ENCODE results near the gene IL31RA. TPM values are rescaled to one million over a fixed set of nuclear protein-coding genes. Genes with fewer than 3 reads are reported as not detected.

The IL31RA gene
- total RNA-seq, 4 donors from 2014 or later: 0.30 to 3.1 (median 1.3) TPM

DNA sequence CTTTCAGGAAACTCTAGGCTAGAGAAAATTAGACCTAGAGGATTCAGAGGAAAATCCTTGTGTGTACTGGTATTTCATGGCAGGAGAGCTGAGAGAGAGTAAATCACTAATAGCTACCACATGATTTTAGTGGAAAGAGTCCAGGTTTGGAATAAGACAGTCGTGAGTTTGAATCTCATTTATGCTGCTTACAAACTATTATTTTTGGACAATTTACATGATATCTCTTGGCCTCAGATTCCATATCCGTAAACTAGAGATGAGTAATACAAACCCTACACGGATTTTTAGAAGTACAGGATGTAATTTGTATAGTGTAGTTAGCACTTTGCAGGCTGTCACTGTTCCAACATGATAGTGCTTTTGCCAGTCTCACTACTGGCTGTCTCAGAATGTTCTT lies 2.7 kb downstream of the IL31RA start:
- 9 to 18% methylated on average over 3 of the region's 3 CpGs for WGBS, 2 donors
- no peak for DNase-seq (ENCODE audit: low spot score in 2 of 2)
- no peak overlapping the region for H3K4me3 ChIP-seq (ENCODE audit: low read depth, poor library complexity, severe bottlenecking)
- TF ChIP-seq, protein P1, sequence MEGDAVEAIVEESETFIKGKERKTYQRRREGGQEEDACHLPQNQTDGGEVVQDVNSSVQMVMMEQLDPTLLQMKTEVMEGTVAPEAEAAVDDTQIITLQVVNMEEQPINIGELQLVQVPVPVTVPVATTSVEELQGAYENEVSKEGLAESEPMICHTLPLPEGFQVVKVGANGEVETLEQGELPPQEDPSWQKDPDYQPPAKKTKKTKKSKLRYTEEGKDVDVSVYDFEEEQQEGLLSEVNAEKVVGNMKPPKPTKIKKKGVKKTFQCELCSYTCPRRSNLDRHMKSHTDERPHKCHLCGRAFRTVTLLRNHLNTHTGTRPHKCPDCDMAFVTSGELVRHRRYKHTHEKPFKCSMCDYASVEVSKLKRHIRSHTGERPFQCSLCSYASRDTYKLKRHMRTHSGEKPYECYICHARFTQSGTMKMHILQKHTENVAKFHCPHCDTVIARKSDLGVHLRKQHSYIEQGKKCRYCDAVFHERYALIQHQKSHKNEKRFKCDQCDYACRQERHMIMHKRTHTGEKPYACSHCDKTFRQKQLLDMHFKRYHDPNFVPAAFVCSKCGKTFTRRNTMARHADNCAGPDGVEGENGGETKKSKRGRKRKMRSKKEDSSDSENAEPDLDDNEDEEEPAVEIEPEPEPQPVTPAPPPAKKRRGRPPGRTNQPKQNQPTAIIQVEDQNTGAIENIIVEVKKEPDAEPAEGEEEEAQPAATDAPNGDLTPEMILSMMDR (IDR thresholded peaks at IDR 0.05): no peak
- TF ChIP-seq POLR2A (IDR thresholded peaks at IDR 0.05): no peak
- intact Hi-C loops (cut with DNase I; ENCODE audit: low total_unique reads): no loop called here

DNA sequence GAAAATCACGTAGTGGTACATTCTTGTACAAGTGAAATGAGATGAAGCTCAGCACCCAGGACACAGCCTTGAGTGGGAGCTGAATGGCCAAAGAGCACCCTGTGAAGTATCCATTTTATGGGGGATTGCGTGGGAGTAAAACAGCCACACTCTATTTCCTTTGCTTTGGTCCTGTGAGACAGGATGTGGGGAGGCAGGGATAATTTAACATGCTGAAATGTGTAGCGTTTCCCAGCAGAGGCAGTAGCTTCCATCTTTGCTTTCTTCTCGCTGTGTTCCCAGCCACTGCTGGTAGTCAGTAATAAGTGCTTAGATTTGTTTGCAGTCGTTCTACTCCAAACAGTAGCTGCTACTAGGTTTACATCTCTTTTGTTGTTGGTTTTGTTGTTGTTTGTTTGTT lies 4.4 kb downstream of the IL31RA start:
- no peak overlapping the region for H3K4me3 ChIP-seq (ENCODE audit: low read depth, poor library complexity, severe bottlenecking)
- TF ChIP-seq, protein P1 (IDR thresholded peaks at IDR 0.05): no peak
- TF ChIP-seq POLR2A (IDR thresholded peaks at IDR 0.05): no peak
- DNase-seq (ENCODE audit: low spot score in 2 of 2): no peak
- intact Hi-C loops (cut with DNase I; ENCODE audit: low total_unique reads): no loop called here
- 77 to 79% methylated on average over 5 of the region's 5 CpGs for WGBS, 2 donors

DNA sequence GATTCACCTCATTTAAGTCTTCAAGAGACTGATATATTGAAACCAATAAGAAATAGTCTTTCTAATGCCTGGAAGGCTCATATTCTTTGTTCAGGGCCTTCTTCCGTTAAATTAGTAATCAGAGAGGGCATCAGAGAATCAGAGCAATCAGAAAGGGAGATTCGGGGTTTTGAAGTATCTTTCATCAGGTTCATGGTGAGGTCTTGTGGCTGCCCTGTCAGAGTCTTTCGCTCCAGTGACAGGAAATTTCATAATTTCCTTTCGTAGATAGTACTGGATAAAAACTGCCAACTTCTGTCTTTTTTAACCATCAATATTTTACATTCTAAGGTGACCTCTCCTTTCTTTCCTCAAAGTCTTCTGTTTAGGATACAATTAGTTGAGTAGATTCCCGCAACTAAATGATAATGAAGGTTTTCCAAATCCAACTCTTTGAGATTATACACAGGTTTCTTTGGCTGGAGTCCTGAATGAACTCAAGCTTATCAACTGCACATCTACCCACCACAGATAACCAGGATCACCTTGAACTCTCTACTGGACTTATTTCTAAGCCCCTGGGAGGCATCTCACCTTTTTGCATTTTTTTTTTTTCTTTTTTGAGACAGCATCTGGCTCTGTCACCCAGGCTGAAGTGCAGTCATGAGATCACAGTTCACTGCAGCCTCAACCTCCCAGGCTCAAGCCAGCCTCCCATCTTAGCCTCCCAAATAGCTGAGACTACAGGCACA lies 5.5 kb downstream of the IL31RA start:
- DNase-seq (ENCODE audit: low spot score in 2 of 2): no peak
- H3K4me3 ChIP-seq (ENCODE audit: low read depth, poor library complexity, severe bottlenecking): no peak overlapping the region
- intact Hi-C loops (cut with DNase I; ENCODE audit: low total_unique reads): no loop called here
- 77 to 87% methylated on average over 5 of the region's 5 CpGs for WGBS, 2 donors
- TF ChIP-seq, protein P1 (IDR thresholded peaks at IDR 0.05): no peak
- no peak for TF ChIP-seq POLR2A (IDR thresholded peaks at IDR 0.05)

DNA sequence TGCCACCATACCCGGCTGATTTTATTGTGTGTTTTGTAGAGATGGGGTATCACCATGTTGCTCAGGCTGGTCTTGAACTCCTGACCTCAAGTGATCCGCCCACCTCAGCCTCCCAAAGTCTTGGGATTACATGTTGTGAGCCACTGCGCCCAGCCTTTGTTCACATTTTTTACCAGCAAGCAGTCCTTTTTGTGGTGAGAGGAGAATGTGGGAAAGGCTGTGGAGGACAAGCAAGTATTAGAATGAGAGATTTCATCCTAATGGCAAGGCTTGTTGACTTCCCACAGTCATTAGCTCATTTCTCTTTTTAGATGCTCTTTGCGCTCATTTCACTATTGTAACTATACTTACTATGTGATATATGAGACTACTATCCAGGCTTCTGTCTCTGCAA lies 6.1 kb downstream of the IL31RA start:
- intact Hi-C loops (cut with DNase I; ENCODE audit: low total_unique reads): no loop called here
- 91 to 92% methylated on average over 4 of the region's 4 CpGs for WGBS, 2 donors
- no peak for DNase-seq (ENCODE audit: low spot score in 2 of 2)
- no peak for TF ChIP-seq POLR2A (IDR thresholded peaks at IDR 0.05)
- TF ChIP-seq, protein P1 (IDR thresholded peaks at IDR 0.05): no peak
- no peak overlapping the region for H3K4me3 ChIP-seq (ENCODE audit: low read depth, poor library complexity, severe bottlenecking)

DNA sequence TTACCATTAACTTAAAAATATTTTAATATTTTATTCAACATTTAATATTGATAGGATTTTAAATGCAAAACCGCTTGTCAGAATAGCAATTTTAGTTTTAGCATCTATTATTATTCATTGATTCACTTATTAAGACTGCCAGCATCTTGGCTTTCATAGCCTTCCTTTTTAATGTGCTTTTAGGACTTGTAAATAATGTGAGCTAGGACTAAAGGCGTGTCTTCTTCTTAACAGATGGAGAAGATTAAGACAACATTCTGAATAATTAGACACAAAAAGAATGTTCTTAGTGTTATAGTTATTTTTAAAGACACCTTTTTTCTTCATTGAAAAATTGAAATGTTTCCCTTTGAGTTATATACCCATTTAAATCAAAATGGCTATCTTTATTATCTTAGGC lies 6.9 kb downstream of the IL31RA start:
- DNase-seq (ENCODE audit: low spot score in 2 of 2): no peak
- TF ChIP-seq, protein P1 (IDR thresholded peaks at IDR 0.05): no peak
- TF ChIP-seq POLR2A (IDR thresholded peaks at IDR 0.05): no peak
- 41 to 48% methylated on average over 2 of the region's 2 CpGs for WGBS, 2 donors
- no peak overlapping the region for H3K4me3 ChIP-seq (ENCODE audit: low read depth, poor library complexity, severe bottlenecking)
- intact Hi-C loops (cut with DNase I; ENCODE audit: low total_unique reads): no loop called here

DNA sequence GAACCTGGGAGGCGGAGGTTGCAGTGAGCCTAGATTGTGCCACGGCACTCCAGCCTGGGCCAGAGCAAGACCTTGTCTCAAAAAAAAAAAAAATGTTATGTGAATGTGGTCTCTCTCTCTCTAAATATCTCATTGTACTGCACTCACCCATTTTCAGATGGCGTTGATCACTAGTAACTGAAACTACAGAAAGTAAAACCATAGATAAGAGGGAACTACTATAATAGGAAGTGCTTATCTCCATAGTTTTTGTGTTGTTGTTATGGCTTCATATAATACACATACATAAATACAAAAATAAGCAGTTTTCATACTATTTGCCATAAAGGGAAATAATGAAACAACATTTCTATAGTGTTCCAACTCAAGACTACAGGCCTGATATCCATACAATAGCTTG lies 9.1 kb downstream of the IL31RA start:
- no peak overlapping the region for H3K4me3 ChIP-seq (ENCODE audit: low read depth, poor library complexity, severe bottlenecking)
- DNase-seq (ENCODE audit: low spot score in 2 of 2): no peak
- intact Hi-C loops (cut with DNase I; ENCODE audit: low total_unique reads): no loop called here
- no peak for TF ChIP-seq POLR2A (IDR thresholded peaks at IDR 0.05)
- TF ChIP-seq, protein P1 (IDR thresholded peaks at IDR 0.05): no peak
- WGBS, 2 donors: 53 to 74% methylated on average over 3 of the region's 3 CpGs

Data from lower leg skin (tissue), 4 donors.